ENCODE measurements around the gene FNDC7.

- no peak for TF ChIP-seq CTCF (IDR thresholded peaks at IDR 0.05; ENCODE audit: insufficient read depth, low read length)
- no peak for TF ChIP-seq POLR2AphosphoS5 (IDR thresholded peaks at IDR 0.05; ENCODE audit: low read depth)
- no peak for TF ChIP-seq REST (IDR thresholded peaks at IDR 0.05; ENCODE audit: insufficient replicate concordance, low read depth)
- no peak for TF ChIP-seq GABPA (IDR thresholded peaks at IDR 0.05; ENCODE audit: low read depth)
These were observed 42.5 kb upstream of the FNDC7 start for GRCh38 chr1:108670131-108670773.

All from HL-60 (cell line).